ENCODE measurements around the gene BLVRA. TPM values are rescaled to one million over a fixed set of nuclear protein-coding genes. Genes with fewer than 3 reads are reported as not detected.
"Not testable (repeated sequence)": the region's sequence is repeated elsewhere in the genome, so short reads cannot be mapped to it uniquely, and the experiment has no call there.

The BLVRA gene
- total and polyA plus RNA-seq, 4 donors = 56.0 to 117 (median 69.4) TPM

GRCh38 chr7:43803865-43804264 lies 45.4 kb downstream of the BLVRA start:
- WGBS, 2 donors = 81 to 89% methylated on average over 2 of the region's 2 CpGs
- Histone ChIP-seq H3K36me3 (ENCODE audit: control insufficient read depth in 1 of 2, insufficient read depth in 2 of 2, low read length in 1 of 2) (peaks cover 3 to 13% of the 10 kb centered on the region in 2 donors), H3K9me3 (ENCODE audit: control insufficient read depth, low read length) (no peaks in the 10 kb centered on the region), H3K4me3 (ENCODE audit: low read length in 2 of 2) (no peak overlapping the region), H3K27ac (ENCODE audit: low read depth in 1 of 2, low read length in 2 of 2) (no peak overlapping the region), H3K4me1 (ENCODE audit: control insufficient read depth in 1 of 2, insufficient read depth in 2 of 2, low read length in 2 of 2) (no peaks in the 10 kb centered on the region), H3K27me3 (ENCODE audit: control insufficient read depth in 1 of 2, insufficient read depth in 2 of 2, low read length in 1 of 2) (no peaks in the 10 kb centered on the region)
- intact Hi-C loops (cut with DNase I) = no loop called here
- DNase-seq = no peak
- no peak for ATAC-seq (ENCODE audit: low FRiP score)

GRCh38 chr7:43808410-43808809 lies 49.9 kb downstream of the BLVRA start:
- Histone ChIP-seq H3K27me3 (ENCODE audit: control insufficient read depth in 1 of 2, insufficient read depth in 2 of 2, low read length in 1 of 2) (no peaks in the 10 kb centered on the region), H3K27ac (ENCODE audit: low read depth in 1 of 2, low read length in 2 of 2) (no peak overlapping the region), H3K36me3 (ENCODE audit: control insufficient read depth in 1 of 2, insufficient read depth in 2 of 2, low read length in 1 of 2) (peaks cover 3 to 7% of the 10 kb centered on the region in 2 donors), H3K9me3 (ENCODE audit: control insufficient read depth, low read length) (no peaks in the 10 kb centered on the region), H3K4me3 (ENCODE audit: low read length in 2 of 2) (no peak overlapping the region), H3K4me1 (ENCODE audit: control insufficient read depth in 1 of 2, insufficient read depth in 2 of 2, low read length in 2 of 2) (no peaks in the 10 kb centered on the region)
- DNase-seq (no peak), ATAC-seq (ENCODE audit: low FRiP score) (no peak)
- intact Hi-C loops (cut with DNase I) = no loop called here
- 86 to 87% methylated on average over 11 of the region's 11 CpGs for WGBS, 2 donors

DNA sequence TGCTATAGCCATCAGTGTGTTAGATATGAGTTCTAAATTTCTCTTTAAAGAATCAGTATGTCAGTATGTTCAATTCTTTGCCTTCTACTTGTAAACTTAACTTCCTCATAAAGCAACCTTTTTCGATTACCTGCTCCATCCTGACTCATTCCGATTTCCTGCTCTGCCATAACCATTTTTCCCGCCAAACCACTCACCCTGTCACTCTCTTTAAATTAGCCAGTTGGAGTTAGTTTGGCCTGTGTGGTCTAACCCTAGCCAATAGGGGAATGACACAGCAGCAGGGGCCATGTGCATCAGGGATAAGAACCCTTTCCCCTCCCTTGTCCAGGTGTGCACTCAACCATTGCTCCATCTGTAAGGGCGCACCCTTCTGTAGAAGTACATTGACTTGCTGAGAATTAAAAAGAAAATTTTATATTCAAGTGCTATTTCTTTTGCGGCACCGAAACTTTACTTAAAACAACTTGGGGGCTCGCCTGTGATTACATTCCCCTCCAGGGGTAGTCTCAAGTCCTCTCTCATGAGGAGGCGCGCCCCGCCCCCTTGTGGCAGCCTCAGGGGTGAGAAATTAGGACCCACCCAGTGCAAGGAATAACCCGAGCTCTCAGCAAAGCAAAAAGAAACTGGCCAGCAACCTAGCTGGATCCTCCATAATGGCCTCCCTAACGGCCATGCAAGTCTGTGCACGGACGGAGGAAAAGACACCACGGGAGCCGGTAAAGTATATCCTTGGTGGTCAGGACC lies 51.9 kb downstream of the BLVRA start:
- WGBS, 2 donors = 82 to 83% methylated on average over 16 of the region's 16 CpGs
- intact Hi-C loops (cut with DNase I); H3K27me3 ChIP-seq (ENCODE audit: control insufficient read depth in 1 of 2, insufficient read depth in 2 of 2, low read length in 1 of 2); DNase-seq; H3K4me3 ChIP-seq (ENCODE audit: low read length in 2 of 2); H3K4me1 ChIP-seq (ENCODE audit: control insufficient read depth in 1 of 2, insufficient read depth in 2 of 2, low read length in 2 of 2); H3K36me3 ChIP-seq (ENCODE audit: control insufficient read depth in 1 of 2, insufficient read depth in 2 of 2, low read length in 1 of 2); ATAC-seq (ENCODE audit: low FRiP score); H3K9me3 ChIP-seq (ENCODE audit: control insufficient read depth, low read length); H3K27ac ChIP-seq (ENCODE audit: low read depth in 1 of 2, low read length in 2 of 2): not testable (repeated sequence)

GRCh38 chr7:43815373-43815772 lies 56.9 kb downstream of the BLVRA start:
- H3K27ac ChIP-seq (ENCODE audit: low read depth in 1 of 2, low read length in 2 of 2) = no peak overlapping the region
- ATAC-seq (ENCODE audit: low FRiP score) (no peak), DNase-seq (no peak)
- 55 to 58% methylated on average over 3 of the region's 3 CpGs for WGBS, 2 donors
- no peaks in the 10 kb centered on the region for H3K36me3 ChIP-seq (ENCODE audit: control insufficient read depth in 1 of 2, insufficient read depth in 2 of 2, low read length in 1 of 2)
- intact Hi-C loops (cut with DNase I) = no loop called here
- H3K4me1 ChIP-seq (ENCODE audit: control insufficient read depth in 1 of 2, insufficient read depth in 2 of 2, low read length in 2 of 2) = no peaks in the 10 kb centered on the region
- no peaks in the 10 kb centered on the region for H3K9me3 ChIP-seq (ENCODE audit: control insufficient read depth, low read length)
- H3K4me3 ChIP-seq (ENCODE audit: low read length in 2 of 2) = no peak overlapping the region
- no peaks in the 10 kb centered on the region for H3K27me3 ChIP-seq (ENCODE audit: control insufficient read depth in 1 of 2, insufficient read depth in 2 of 2, low read length in 1 of 2)

GRCh38 chr7:43816046-43816797 lies 57.7 kb downstream of the BLVRA start:
- 60 to 69% methylated on average over 2 of the region's 2 CpGs for WGBS, 2 donors
- H3K27me3 ChIP-seq (ENCODE audit: control insufficient read depth in 1 of 2, insufficient read depth in 2 of 2, low read length in 1 of 2); intact Hi-C loops (cut with DNase I); H3K27ac ChIP-seq (ENCODE audit: low read depth in 1 of 2, low read length in 2 of 2); H3K9me3 ChIP-seq (ENCODE audit: control insufficient read depth, low read length); DNase-seq; H3K36me3 ChIP-seq (ENCODE audit: control insufficient read depth in 1 of 2, insufficient read depth in 2 of 2, low read length in 1 of 2); H3K4me1 ChIP-seq (ENCODE audit: control insufficient read depth in 1 of 2, insufficient read depth in 2 of 2, low read length in 2 of 2); ATAC-seq (ENCODE audit: low FRiP score); H3K4me3 ChIP-seq (ENCODE audit: low read length in 2 of 2): not testable (repeated sequence)

DNA sequence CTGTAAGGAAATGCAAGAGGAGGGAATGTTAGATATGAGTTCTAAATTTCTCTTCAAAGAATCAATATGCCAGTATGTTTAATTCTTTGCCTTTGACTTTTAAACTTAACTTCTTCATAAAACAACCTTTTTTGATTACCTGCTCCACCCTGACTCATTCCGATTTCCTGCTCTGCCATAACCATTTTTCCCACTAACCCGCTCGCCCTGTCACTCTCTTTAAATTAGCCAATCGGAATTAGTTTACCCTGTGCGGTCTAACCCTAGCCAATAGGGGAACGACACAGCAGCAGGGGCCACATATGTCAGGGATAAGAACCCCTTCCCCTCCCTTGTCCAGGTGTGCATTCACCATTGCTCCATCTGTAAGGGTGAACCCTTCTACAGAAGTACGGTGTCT lies 64.9 kb downstream of the BLVRA start:
- WGBS, 2 donors = 92 to 93% methylated on average over 7 of the region's 7 CpGs
- not testable (repeated sequence) for H3K27me3 ChIP-seq (ENCODE audit: control insufficient read depth in 1 of 2, insufficient read depth in 2 of 2, low read length in 1 of 2); H3K4me1 ChIP-seq (ENCODE audit: control insufficient read depth in 1 of 2, insufficient read depth in 2 of 2, low read length in 2 of 2)

DNA sequence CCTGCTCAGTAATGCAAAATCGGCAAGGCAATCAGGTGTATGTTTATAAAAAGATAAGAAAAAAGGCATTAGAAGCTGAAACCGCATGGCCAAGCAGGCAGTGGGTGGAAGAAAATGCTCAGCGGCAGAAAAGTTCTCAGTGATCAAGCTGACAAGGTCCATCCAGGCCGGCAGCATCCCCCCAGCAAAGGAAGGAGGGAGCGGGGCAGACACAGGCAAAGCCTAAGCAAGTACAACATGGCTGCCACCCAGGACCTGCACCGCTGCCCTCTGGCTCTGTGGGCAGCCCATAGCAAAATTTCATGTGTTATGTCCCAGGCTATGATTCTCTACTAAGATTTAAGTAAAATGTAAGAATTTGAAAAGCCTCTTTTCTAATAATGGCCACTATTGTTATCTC lies 65.5 kb downstream of the BLVRA start:
- no peaks in the 10 kb centered on the region for H3K9me3 ChIP-seq (ENCODE audit: control insufficient read depth, low read length)
- H3K27ac ChIP-seq (ENCODE audit: low read depth in 1 of 2, low read length in 2 of 2) = no peak overlapping the region
- H3K4me1 ChIP-seq (ENCODE audit: control insufficient read depth in 1 of 2, insufficient read depth in 2 of 2, low read length in 2 of 2) = no peaks in the 10 kb centered on the region
- H3K4me3 ChIP-seq (ENCODE audit: low read length in 2 of 2) = no peak overlapping the region
- no peak for ATAC-seq (ENCODE audit: low FRiP score)
- WGBS, 2 donors = 74 to 81% methylated on average over 6 of the region's 6 CpGs
- no peaks in the 10 kb centered on the region for H3K36me3 ChIP-seq (ENCODE audit: control insufficient read depth in 1 of 2, insufficient read depth in 2 of 2, low read length in 1 of 2)
- intact Hi-C loops (cut with DNase I) = no loop called here
- H3K27me3 ChIP-seq (ENCODE audit: control insufficient read depth in 1 of 2, insufficient read depth in 2 of 2, low read length in 1 of 2) = no peaks in the 10 kb centered on the region
- no peak for DNase-seq

More for the DNA sequence above, 64.9 kb downstream of the BLVRA start:
- H3K36me3 ChIP-seq (ENCODE audit: control insufficient read depth in 1 of 2, insufficient read depth in 2 of 2, low read length in 1 of 2); ATAC-seq (ENCODE audit: low FRiP score); H3K27ac ChIP-seq (ENCODE audit: low read depth in 1 of 2, low read length in 2 of 2); H3K4me3 ChIP-seq (ENCODE audit: low read length in 2 of 2); intact Hi-C loops (cut with DNase I); DNase-seq; H3K9me3 ChIP-seq (ENCODE audit: control insufficient read depth, low read length): not testable (repeated sequence)

- intact Hi-C loops (cut with DNase I); H3K4me3 ChIP-seq (ENCODE audit: low read length in 2 of 2); H3K27ac ChIP-seq (ENCODE audit: low read depth in 1 of 2, low read length in 2 of 2); H3K4me1 ChIP-seq (ENCODE audit: control insufficient read depth in 1 of 2, insufficient read depth in 2 of 2, low read length in 2 of 2); ATAC-seq (ENCODE audit: low FRiP score); H3K9me3 ChIP-seq (ENCODE audit: control insufficient read depth, low read length); H3K27me3 ChIP-seq (ENCODE audit: control insufficient read depth in 1 of 2, insufficient read depth in 2 of 2, low read length in 1 of 2); H3K36me3 ChIP-seq (ENCODE audit: control insufficient read depth in 1 of 2, insufficient read depth in 2 of 2, low read length in 1 of 2); DNase-seq: not testable (repeated sequence)
- WGBS, 2 donors = 79 to 86% methylated on average over 12 of the region's 12 CpGs
Measured at GRCh38 chr7:43824513-43824912, 66.0 kb downstream of the BLVRA start.

GRCh38 chr7:43824963-43825362 lies 66.5 kb downstream of the BLVRA start:
- WGBS, 2 donors = 26 to 30% methylated on average over 1 of the region's 1 CpG
- Histone ChIP-seq H3K27ac (ENCODE audit: low read depth in 1 of 2, low read length in 2 of 2) (no peak overlapping the region), H3K36me3 (ENCODE audit: control insufficient read depth in 1 of 2, insufficient read depth in 2 of 2, low read length in 1 of 2) (no peaks in the 10 kb centered on the region), H3K27me3 (ENCODE audit: control insufficient read depth in 1 of 2, insufficient read depth in 2 of 2, low read length in 1 of 2) (no peaks in the 10 kb centered on the region), H3K4me1 (ENCODE audit: control insufficient read depth in 1 of 2, insufficient read depth in 2 of 2, low read length in 2 of 2) (no peaks in the 10 kb centered on the region), H3K9me3 (ENCODE audit: control insufficient read depth, low read length) (no peaks in the 10 kb centered on the region), H3K4me3 (ENCODE audit: low read length in 2 of 2) (no peak overlapping the region)
- intact Hi-C loops (cut with DNase I) = no loop called here
- DNase-seq = no peak
- no peak for ATAC-seq (ENCODE audit: low FRiP score)

Measured in aorta (tissue), 5 donors.